ENCODE results near the gene DYNC1LI1.
A peak's percentile ranks its signal among the peaks of the same experiment; 100 is the strongest.

DYNC1LI1 gene

DNA sequence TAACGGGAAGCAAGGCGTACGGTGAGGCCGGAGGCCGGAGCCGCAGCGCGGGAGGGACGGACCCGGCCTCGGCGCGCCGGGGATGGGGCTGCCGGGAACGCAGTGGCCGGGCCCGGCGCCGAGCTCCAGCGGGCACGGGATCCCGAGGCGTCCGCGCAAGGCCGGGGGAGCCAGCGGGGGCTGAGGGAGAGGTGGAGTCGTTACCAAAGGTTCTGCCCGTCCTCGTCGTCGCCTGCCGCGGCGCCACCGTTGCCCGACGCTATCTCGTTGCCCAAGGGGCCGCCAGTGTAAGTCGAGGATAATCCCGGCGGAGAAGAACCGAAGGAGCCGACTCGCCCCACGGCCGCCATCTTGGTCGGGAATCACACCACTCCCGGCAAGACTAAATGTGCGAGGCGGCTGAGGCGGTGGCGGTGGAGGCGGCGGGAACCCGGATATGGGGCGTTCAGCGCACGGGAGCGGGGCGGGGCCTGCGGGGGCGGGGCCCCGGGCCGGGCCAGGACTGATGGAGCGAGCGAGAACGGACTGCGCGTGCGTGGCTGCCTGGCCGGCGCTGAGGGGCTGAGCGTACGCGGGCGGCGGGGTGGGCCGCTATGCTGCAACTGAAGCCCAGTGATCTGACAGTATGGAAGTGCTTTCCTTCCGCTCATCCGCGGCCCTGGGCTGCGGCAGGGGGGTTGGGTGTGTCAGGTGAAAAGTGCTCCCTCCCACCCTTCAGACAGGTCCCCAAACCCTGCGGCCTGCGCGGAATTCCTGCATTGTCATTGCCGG is at the start of gene DYNC1LI1:
DYNC1LI1 (minus strand) TSS at position 438 of the 771 bp plus-strand sequence; CDS start at position 350, 88 bp downstream.
- DNase-seq: peak; percentile 94

DNA sequence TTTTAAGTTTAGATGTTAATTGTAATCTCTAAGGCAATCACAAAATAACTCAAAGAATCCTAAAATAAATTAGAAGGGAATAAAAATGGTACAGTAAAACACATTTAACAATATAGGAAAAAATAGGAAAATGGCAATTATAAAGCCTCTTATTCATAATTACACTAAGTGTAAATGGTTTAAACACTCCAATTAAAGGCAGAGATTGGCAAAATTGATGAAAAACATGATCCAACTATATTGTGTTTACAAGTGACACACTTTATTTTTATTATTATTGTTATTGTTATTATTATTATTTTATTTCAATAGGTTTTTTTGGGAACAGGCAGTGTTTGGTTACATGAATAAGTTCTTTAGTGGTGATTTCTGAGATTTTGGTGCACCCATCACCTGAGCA is 48.7 kb upstream of the DYNC1LI1 start:
- DNase-seq: no peak

DNA sequence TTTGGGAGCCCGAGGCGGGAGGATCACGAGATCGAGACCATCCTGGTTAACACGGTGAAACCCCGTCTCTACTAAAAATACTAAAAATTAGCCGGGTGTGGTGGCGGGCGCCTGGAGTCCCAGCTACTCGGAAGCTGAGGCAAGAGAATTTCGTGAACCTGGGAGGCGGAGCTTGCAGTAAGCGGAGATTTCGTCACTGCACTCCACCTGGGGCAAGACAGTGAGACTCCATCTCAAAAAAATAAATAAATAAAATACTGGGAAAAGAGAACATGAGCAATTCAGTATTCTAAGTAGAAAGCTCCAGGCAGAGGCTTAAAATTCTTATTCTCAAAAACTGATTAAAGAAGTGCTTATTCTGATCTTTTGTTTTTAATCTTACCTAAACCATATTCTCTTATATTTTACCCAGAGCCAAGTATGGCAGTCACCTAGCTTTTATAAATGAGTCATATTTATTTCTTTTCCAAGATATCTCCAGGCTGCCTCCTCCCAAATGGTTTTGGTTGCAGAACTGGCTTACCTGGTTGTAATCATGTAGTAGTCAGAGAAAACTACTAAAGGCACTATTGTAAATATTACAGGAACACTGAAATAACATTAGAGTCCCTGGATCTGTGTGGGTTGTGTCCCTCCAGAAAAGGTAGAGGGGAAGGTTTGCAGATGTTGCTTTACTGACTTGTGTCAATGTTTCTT is 45.8 kb upstream of the DYNC1LI1 start:
- DNase-seq: no peak

DNA sequence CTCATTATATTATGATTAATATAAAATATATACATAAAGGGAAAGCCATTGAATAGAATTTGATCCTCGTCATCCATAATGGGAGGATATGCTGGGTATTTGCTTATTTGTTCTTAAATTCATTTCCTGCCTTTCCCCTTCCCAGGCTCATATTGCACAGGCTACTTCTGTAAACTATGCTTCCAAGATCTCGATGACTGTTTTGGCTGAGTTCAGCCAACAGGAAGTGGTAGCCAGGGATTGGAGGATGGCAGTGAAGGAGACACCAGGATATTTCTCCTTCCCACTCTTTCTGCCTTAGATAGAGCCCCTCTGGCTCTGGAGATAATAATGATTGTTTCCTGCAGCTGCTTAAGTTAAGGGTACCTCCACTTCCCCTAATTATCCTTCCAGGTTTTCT is 44.3 kb upstream of the DYNC1LI1 start:
- DNase-seq: peak; percentile 75

DNA sequence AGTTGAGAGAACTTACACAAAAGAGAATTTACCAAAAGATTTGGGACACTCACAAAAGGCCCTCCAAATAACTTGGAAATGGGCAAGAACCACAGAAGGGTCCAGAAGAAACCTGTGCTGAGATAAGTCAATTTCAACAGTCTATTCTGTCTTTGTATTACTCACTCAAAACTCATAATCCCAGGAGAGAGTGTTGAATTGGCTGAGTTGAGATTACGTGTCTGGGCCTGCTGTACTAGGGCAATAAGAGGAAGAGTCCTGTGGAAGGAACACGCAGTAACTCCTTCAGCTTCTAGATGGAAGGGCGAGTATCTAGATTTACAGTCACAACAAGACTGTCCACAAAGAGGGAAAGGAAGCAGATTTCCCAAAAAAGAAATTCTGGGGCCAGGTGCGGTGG is 42.5 kb upstream of the DYNC1LI1 start:
- no peak for DNase-seq

DNA sequence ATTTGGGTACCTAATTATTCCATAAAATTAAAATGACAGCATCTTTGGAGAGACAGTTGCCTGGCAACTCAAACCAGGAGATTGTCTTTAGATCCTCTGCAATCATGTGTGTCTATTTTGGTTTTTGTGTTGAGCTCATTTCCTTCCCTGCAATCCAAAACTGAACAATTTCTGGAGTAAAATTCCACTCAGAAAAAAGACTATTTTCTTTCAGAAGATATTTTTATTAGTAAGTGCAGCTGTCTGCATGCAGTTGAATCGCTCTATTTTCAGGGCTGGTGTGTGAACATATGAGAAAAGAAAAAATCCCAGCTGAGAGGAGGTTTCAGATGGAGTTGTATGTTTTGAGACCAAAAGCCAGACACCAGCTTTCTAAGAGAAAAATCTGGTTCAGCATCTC is 41.9 kb upstream of the DYNC1LI1 start:
- DNase-seq: no peak

DNA sequence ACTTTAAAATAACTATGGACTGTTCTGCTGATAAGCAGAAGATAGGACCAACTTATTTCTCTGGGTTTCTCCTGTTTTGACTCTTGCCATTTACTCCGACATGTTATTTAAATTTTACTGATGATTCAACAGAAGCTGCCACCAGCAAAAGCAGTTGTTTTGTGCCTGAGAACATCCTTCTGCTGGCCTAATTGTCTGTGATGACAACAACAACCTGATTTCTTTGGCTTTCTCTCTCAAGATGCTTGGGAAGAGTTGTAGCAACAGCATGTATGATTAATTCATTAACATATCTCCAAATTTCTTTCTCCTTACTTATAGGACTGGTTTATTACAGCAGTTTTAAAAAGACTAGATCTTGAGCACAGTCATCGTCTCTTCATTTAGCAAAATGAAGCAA is 36.9 kb upstream of the DYNC1LI1 start:
- DNase-seq: no peak

DNA sequence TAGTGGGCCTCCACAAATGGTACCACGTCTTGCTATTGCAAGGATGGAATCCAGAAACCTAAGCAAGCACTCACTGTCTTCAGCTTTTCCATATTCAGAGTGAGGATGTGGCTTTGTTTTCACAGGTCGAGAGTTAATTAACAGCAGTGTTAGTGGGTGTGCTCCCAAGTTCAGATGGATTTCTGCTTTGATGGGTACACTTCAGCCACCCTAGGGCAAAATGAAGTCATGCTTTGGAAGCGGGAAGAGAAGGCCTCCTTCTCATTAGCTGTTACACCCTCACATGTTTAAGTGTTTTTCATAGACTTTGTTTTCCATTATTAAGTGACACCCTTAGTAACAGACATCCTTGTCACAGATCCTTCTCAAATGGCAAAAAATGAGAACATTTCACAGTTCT is 36.3 kb upstream of the DYNC1LI1 start:
- DNase-seq: no peak

DNA sequence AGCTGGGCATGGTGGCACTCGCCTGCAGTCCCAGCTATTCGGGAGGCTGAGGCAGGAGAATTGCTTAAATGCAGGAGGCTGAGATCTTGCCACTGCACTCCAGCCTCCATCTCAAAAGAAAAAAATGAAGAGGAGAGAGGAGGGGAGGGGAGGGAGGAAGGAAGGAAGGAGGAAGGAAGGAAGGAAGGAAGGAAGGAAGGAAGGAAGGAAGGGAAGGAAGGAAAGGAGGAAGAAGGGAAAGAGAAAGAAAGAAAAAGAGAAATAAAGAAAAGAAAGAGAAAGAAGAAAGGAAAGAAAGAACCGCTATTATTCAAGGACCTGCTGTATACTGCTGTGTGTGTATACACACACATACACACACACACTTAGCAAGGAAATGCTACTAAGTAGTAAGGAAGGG is 35.6 kb upstream of the DYNC1LI1 start:
- DNase-seq: no peak

DNA sequence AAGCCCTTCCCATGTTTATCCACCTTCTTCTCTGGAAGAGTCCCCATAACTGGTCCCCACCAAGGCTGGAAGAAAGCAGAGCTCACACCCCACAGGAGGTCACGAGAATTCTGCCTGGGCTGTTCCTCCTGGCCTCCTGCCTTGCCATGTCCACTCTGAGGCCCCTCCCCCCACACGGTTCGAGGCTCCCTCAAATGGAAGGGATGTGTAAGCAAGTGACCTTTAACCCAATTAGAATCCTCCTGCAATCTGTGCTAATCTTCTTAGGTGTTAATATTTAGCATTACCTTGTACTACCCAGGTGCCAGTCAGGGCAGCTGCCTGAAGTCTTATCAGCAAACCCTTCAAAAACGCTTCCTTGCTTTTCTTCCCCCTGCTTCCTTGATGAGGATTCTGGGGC is 32.4 kb upstream of the DYNC1LI1 start:
- no peak for DNase-seq

DNA sequence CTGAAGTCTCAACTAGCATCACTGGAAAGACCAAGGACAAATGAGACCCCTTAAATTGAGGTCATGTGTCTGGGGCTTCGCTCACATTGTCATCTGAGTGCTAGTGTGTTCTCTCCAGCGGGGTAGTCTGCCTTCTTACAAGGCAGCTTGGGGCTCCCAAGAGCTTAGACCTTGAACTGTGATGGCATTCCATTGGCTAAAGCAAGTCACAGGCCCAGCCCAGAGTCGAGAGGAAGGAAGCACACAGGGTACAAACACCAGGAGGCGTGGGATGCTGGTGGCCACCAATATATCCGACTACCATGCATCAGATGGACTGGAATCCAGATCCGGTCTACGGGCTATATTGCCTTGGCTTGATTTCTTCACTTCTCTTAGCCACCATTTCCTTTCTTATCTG is 31.5 kb upstream of the DYNC1LI1 start:
- no peak for DNase-seq

DNA sequence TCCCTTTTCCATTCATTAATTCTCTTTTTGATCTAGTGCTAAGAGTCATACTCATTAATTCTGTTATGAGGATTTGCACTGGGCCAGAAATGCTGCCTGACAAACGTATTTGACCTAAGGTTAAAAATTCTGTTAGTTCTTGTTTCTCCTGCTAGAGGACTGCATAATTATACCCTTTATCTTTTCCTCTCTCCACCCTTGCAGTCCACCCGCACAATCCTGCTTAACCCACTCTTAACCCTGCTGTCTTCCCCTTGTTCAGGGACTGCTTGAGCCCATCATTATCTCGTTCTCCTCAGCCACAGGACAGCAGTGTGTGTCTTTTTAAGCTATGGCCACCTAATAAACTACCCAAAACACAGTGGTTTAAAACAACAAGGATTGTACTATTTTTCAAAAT is 31.1 kb upstream of the DYNC1LI1 start:
- no peak for DNase-seq

DNA sequence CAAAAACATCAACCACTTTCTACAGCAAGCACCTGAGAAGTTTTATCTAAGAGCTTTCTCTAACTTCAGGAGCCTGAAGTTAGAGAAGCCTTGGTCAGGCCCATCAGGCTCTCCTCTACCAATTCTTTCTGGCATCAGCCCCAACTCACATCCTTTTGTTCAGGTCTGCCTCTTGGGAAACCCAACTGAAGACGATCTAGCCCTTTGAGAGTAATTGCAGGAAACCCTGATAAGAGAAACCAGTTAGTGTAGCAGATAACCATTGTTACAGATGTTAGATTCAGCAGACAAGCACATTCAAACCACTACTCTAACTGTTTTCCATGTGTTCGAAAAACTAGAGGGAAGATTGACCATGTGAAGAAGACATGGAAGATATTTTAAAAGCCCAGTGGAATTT is 27.0 kb upstream of the DYNC1LI1 start:
- DNase-seq: no peak

DNA sequence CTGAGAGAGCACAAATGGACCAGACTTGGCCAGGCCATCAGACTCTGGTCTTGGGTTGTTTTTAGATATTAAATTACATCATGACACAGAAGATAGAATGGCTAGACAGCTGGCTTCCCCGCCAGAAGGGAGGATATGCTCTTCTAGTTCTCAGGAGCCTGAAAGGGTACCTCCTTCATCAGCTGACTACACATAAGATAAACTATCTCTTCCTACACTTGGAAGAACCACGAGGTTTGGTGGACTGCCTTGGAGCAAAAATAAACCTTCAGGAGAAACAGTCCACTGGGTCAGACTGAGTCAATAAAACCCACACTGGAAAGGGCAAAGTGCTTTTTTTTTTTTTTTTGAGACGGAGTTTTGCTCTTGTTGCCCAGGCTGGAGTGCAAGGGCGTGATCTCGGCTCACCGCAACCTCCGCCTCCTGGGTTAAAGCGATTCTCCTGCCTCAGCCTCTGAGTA is 26.3 kb upstream of the DYNC1LI1 start:
- DNase-seq: no peak

DNA sequence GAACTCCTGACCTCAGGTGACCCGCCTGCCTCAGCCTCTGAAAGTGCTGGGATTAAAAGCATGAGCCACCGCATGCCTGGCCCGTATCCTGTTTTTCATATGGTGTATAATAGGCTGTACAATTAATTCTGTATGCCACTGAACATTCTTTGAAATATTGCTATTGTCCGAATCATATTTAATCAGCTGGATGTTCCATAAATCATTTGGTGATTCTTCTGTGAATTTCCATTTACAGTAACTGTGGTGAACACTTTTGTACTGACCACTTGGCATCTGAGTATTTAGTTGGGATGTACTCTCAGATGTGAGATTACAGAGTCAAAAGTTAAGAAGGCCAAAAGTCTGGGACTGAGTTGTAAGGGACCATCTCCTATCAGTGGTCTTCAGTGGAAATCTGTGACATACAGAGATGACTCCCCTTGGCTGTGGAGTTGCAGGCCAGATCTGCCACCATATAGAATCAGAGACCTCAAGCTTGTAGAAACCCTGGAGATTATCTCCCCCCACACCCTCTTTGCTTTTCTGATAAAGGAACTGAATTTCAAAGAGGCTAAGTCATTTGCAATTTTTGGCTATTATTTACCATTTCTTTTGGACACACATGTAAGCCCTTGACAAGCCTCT is 25.7 kb upstream of the DYNC1LI1 start:
- DNase-seq: no peak

DNA sequence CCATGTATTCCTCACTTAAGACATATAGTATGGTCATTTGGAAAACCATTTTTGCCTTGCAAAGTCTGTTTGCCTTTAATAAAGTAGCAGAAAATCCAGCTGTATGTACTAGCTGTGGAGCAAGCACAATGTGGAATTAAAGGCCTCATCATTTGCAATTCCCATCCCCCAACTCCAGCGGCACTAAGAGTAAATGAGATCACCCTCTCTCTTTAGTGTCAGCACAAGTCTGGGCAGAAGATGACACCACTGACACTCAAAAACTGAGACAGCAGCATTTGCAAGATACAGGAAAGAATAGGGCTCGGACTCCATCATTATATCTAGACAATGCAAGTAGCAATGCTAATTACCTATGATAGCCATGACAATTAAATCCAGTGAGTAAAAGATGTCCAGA is 24.7 kb upstream of the DYNC1LI1 start:
- no peak for DNase-seq

DNA sequence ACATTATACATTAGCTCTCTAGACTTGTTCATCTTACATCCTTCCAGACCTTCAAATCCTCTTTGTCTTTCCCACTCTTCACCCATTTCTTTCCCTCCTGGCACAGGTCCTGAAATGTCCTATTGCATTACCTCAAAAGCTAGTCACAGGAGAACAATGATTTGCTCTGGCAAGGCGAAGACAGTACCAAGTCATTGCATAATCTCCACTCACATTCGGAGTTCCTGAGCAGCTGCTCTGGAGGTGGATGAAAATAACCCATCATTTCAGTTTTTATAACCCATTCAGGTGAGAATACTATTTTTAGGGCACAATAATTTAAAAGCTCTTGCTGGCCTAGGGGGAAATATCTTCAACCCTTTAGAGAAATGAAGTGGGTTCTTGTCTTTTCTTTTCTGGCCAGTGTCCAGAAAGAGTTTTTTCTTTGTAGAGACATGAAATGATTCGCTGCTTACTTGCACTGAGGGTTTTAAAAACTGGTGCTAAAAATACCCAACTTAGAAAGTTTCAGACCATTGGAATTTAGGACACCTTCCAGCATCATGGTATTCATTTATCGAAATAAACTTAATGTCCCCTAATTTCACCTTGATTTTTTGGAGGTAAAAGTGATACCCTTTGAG is 23.4 kb upstream of the DYNC1LI1 start:
- DNase-seq: peak; percentile 18

DNA sequence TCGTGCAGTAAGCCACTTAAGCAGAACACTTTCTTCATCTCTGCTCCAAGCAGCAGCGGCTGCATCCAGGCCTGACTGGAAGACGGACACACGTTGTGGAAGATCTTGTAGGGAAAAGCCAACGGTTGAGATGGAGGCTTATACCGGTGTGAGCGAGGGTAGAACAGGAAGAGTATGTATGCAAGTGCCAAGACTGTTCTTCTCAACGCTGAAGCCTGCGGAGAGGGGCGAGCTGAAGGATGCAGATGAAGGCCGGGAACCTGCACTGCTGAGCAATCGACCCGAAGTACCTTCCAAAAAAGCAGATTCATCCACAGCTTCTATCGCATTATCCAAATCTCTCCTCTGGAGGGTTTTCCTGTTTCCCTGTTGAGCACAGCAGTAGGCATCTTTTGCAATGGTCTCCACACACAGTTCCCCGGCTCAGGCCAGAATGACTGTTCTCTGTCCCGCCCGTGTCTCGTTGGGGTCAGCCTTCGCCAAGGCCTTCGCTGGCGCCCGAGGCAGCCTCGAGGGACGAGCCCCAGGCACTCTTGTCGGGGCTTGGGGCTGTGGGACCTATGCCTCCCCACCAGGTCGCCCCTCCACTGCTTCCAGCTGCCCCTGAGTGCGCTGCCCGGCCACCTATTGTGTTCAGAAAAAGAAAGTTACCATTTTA is 22.2 kb upstream of the DYNC1LI1 start:
- no peak for DNase-seq

DNA sequence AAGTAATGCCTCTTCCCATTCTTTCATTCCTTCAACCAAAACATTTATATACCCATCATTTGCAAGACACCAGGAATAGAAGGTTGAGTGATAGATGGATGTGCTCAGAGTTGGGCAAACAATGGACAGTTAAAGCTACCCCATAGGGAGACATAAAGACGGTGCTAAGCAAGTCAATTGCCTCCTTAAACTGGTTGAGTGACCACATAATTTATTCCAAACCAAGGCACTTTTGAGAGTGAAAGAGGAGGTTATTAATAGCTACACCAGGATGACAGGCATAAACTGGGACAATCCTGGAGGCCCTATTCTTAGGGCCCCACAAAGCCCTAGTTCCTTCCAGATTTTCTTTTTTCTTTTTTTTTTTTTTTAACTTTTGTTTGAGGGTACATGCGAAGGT is 21.4 kb upstream of the DYNC1LI1 start:
- DNase-seq: no peak

DNA sequence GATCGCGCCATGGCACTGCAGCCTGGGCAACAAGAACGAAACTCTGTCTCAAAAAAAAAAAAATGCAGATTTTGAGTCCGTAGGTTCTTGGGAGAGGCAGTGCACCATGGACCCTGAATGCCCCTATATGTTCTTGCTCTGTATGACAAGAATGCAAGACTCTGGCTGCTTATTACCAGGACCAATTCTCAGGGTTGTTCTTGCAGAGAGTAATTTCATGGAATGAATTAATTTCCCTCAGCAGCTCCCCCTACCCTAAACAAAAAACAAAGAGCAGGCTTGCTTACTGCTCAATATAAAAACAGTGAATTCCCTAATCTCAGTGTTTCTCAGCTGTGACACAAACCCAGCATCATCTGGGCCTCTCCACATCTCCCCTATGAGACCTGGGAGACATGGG is 20.5 kb upstream of the DYNC1LI1 start:
- DNase-seq: no peak

DNA sequence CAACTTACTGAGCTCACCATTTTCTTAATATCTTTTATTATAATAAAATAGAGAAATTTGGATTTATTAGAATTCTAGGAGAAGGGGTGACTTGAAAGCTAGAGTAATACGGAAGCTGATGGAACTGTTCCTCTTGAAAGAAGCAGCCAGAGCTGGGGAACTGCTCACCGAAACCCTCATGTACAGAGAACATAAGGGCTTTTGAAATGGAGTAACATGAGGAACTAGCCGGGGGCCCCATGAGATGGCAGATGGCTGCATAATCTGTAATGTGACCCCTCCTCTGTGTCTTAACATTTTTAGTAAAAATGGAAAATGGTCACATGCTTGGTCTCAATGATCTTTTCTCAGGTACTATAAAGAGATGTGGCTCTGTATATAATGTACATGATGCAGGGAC is 15.7 kb upstream of the DYNC1LI1 start:
- DNase-seq: no peak

DNA sequence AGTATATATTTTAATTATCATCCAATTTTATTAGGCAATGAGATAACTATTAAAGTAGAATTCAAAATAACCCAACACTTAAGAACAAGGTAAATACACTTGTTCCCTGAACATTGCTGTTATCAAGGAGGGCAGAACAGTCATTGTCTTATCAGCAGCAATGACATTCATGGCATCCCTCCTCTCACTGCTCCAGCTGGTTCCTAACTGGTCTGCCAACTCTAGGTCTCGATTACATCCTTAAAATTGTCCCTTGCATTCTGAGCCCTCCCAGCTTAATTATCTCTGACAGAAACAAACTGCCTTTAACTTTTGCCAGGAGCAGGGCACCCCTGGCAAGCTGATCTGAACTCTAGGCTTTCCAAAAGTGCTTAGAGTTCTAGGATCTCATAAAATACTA is 14.0 kb upstream of the DYNC1LI1 start:
- DNase-seq: peak; percentile 13

DNA sequence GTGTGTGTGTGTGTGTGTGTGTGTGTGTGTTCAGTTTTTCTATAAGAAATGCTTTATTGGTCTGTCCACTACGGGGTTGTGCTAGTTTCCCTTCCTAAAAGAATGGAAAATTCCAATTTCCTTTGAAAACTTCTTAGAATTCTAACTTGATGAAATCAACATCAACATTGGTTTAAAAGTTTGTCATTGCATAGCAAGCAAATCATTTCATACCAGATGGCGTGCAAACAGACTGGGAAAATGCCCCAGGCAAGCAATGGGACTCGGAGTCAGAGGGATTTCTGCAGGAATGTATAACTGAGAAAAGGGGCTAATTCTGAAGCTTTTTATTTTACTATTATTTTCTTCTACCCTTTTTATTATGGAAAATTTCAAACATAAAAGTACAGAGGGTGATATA is 13.1 kb upstream of the DYNC1LI1 start:
- peak; percentile 92 for DNase-seq

Measured in EL (cell line).